Suprapubic skin (tissue), 4 donors: ENCODE measurements around the gene ZBTB20. TPM values are rescaled to one million over a fixed set of nuclear protein-coding genes. Genes with fewer than 3 reads are reported as not detected.

Experiments used
- DNase-seq, 2 donors: peaks; one replicate each; pipeline ENCODE4 v3.0.0-alpha.2; 2019; ENCODE audit warnings: low spot score in 2 of 2
- H3K27ac ChIP-seq: fragments of 200-600 bp; sonication (generic); one replicate; pipeline ENCODE4 v1.5.1; 2019
- H3K27me3 ChIP-seq: fragments of 200-600 bp; sonication (generic); one replicate; pipeline ENCODE4 v1.5.1; 2019
- H3K36me3 ChIP-seq: fragments of 200-600 bp; sonication (generic); one replicate; pipeline ENCODE4 v1.5.1; 2019
- H3K4me1 ChIP-seq: fragments of 200-600 bp; sonication (generic); one replicate; pipeline ENCODE4 v1.5.1; 2019
- H3K4me3 ChIP-seq: fragments of 200-600 bp; sonication (generic); one replicate; pipeline ENCODE4 v1.5.1; 2019; ENCODE audit warnings: mild to moderate bottlenecking
- H3K9me3 ChIP-seq: fragments of 200-600 bp; sonication (generic); one replicate; pipeline ENCODE4 v1.5.1; 2019
- CTCF ChIP-seq, 2 donors: fragments of 200-600 bp in 1 of 2; fragments of 450-650 bp in 1 of 2; sonication (generic) in 1 of 2; IDR thresholded peaks; one replicate each; pipeline ENCODE4 v1.5.1; 2016 to 2019; ENCODE audit warnings: antibody characterized with exemption in 2 of 2, mild to moderate bottlenecking in 1 of 2, moderate library complexity in 1 of 2
- EP300 ChIP-seq: sonication (generic); formaldehyde crosslinking; IDR thresholded peaks from one replicate; pipeline ENCODE4 v1.6.1; 2017; ENCODE audit warnings: antibody characterized with exemption
- POLR2A ChIP-seq, 2 donors: fragments of 450-650 bp; IDR thresholded peaks; one replicate each; pipeline ENCODE4 v1.6.1; 2017; ENCODE audit warnings: antibody characterized with exemption in 2 of 2, mild to moderate bottlenecking in 2 of 2, moderate library complexity in 2 of 2
- POLR2AphosphoS5 ChIP-seq, 3 donors: sonication (generic); formaldehyde crosslinking; IDR thresholded peaks; one replicate each; pipeline ENCODE4 v1.6.1; 2017; ENCODE audit warnings: antibody characterized with exemption in 3 of 3
- WGBS: methylation state at CpG from one replicate; pipeline ENCODE4 v1.1.5; 2018; 5-methylcytosine and 5-hydroxymethylcytosine counted together
- total RNA-seq, 4 donors: library from RNA; depleted of rRNA; stranded (reverse); fragments of >200 nt; gene quantifications; one replicate each; pipeline ENCODE4 v1.1.0, GENCODE V29; 2016

Gene ZBTB20
- total RNA-seq, 4 donors from 2014 or later = 23.6 to 77.2 (median 39.4) TPM

- Histone ChIP-seq H3K9me3 (no peaks in the 10 kb centered on the region), H3K4me1 (peaks cover 30% of the 10 kb centered on the region), H3K4me3 (no peak overlapping the region), H3K27ac (no peak overlapping the region), H3K27me3 (no peaks in the 10 kb centered on the region), H3K36me3 (no peaks in the 10 kb centered on the region)
- 66% methylated on average over 3 of the region's 3 CpGs for WGBS
- no peak for DNase-seq
- TF ChIP-seq POLR2AphosphoS5 (IDR thresholded peaks at IDR 0.05) (no peak), CTCF (IDR thresholded peaks at IDR 0.05) (no peak), POLR2A (IDR thresholded peaks at IDR 0.05) (no peak), EP300 (no peak)
These were observed 727.0 kb downstream of the ZBTB20 start for GRCh38 chr3:114420072-114420471.

GRCh38 chr3:114418724-114419543 is 728.2 kb downstream of the ZBTB20 start:
- no peak for DNase-seq
- TF ChIP-seq POLR2A (IDR thresholded peaks at IDR 0.05) (no peak), EP300 (no peak), POLR2AphosphoS5 (IDR thresholded peaks at IDR 0.05) (peak in 2 of 3 donors; percentile 21 to 91), CTCF (IDR thresholded peaks at IDR 0.05) (peak; percentile 70 to 96)
- 19% methylated on average over 8 of the region's 8 CpGs for WGBS
- H3K9me3 ChIP-seq = no peaks in the 10 kb centered on the region
- H3K4me1 ChIP-seq = peaks cover 30% of the 10 kb centered on the region
- no peaks in the 10 kb centered on the region for H3K36me3 ChIP-seq
- H3K27ac ChIP-seq = peak overlapping the region; percentile 36
- H3K27me3 ChIP-seq = no peaks in the 10 kb centered on the region
- H3K4me3 ChIP-seq = peak overlapping the region; percentile 10

GRCh38 chr3:114418107-114418506 is 729.0 kb downstream of the ZBTB20 start:
- Histone ChIP-seq H3K27ac (peak overlapping the region; percentile 22), H3K36me3 (no peaks in the 10 kb centered on the region)
- no peak for DNase-seq

GRCh38 chr3:114417675-114418074 is 729.4 kb downstream of the ZBTB20 start:
- peaks cover 34% of the 10 kb centered on the region for H3K4me1 ChIP-seq
- no peak for DNase-seq
- no peak for TF ChIP-seq POLR2A (IDR thresholded peaks at IDR 0.05)
- no peak for TF ChIP-seq CTCF (IDR thresholded peaks at IDR 0.05)
- no peak for TF ChIP-seq POLR2AphosphoS5 (IDR thresholded peaks at IDR 0.05)
- TF ChIP-seq EP300 = no peak
- WGBS = 78% methylated on average over 3 of the region's 3 CpGs
- no peaks in the 10 kb centered on the region for H3K9me3 ChIP-seq
- peak overlapping the region; percentile 22 for H3K27ac ChIP-seq
- no peaks in the 10 kb centered on the region for H3K36me3 ChIP-seq
- H3K4me3 ChIP-seq = no peak overlapping the region
- H3K27me3 ChIP-seq = no peaks in the 10 kb centered on the region

More at GRCh38 chr3:114418107-114418506, 729.0 kb downstream of the ZBTB20 start:
- peaks cover 30% of the 10 kb centered on the region for H3K4me1 ChIP-seq
- no peaks in the 10 kb centered on the region for H3K9me3 ChIP-seq
- no peak overlapping the region for H3K4me3 ChIP-seq
- TF ChIP-seq POLR2A (IDR thresholded peaks at IDR 0.05) (no peak), EP300 (no peak), POLR2AphosphoS5 (IDR thresholded peaks at IDR 0.05) (no peak), CTCF (IDR thresholded peaks at IDR 0.05) (no peak)
- no peaks in the 10 kb centered on the region for H3K27me3 ChIP-seq

- Histone ChIP-seq H3K27ac (peak overlapping the region; percentile 22), H3K4me3 (no peak overlapping the region), H3K27me3 (no peaks in the 10 kb centered on the region), H3K9me3 (no peaks in the 10 kb centered on the region), H3K4me1 (peaks cover 38% of the 10 kb centered on the region), H3K36me3 (no peaks in the 10 kb centered on the region)
- 51% methylated on average over 5 of the region's 5 CpGs for WGBS
- TF ChIP-seq POLR2AphosphoS5 (IDR thresholded peaks at IDR 0.05) (no peak), EP300 (no peak), CTCF (IDR thresholded peaks at IDR 0.05) (no peak)
- no peak for DNase-seq
These were observed 729.8 kb downstream of the ZBTB20 start for GRCh38 chr3:114417265-114417664.
